Stimulated activated CD8-positive, alpha-beta memory T cell treated with anti-CD3 and anti-CD28 coated beads, Interleukin-4, amount 100 ng/mL, for 4 hours (primary cell): ENCODE measurements around the gene CRACDL.
"Not testable (repeated sequence)": the region's sequence is repeated elsewhere in the genome, so short reads cannot be mapped to it uniquely, and the experiment has no call there.

Source experiments
- DNase-seq, 2 donors: peaks; one replicate each; pipeline ENCODE4 v3.0.0-alpha.2; 2020; ENCODE audit warnings: low read depth in 2 of 2, low spot score in 1 of 2

The CRACDL gene

GRCh38 chr2:98907966-98908905, 27.8 kb downstream of the CRACDL start:
- DNase-seq: no peak

DNA sequence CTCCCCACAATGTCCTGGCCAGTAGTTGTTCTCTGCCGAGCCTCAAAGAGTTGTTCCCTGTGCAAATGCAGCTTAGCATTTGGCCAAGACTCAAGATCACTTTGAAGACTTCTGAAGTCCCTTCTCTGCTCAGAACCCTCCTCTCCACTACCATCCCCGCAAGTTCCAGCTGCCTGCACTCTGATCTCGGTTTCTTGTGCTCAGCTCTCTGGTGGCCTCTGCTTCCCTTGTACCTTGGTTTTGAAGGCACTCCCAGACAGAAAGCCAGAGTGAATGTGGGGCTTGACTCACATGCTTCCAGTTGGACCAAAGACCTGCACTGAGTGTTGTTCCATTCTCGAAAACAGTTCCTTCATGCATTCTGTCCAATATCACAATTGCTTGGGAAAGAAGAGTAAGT, 28.6 kb downstream of the CRACDL start:
- DNase-seq: no peak

GRCh38 chr2:98903767-98904485, 32.1 kb downstream of the CRACDL start:
- DNase-seq: no peak

DNA sequence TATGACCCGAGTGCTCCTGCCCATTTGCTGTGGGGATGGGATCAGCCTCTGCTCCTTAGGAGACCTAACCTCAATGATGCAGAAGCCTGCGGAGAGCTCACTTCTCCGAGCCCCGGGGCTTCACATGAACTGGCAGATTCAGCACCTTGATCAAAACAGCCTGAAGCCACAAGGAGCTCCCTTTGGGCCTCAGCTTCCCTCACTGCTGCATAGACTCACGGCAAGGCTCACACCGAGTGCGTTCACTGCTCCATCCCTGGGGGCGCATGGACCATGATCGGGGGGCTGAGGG, 33.0 kb downstream of the CRACDL start:
- no peak for DNase-seq

GRCh38 chr2:98902209-98903063, 33.6 kb downstream of the CRACDL start:
- DNase-seq: no peak

- no peak for DNase-seq
These were observed 34.3 kb downstream of the CRACDL start for GRCh38 chr2:98901702-98902101.

DNA sequence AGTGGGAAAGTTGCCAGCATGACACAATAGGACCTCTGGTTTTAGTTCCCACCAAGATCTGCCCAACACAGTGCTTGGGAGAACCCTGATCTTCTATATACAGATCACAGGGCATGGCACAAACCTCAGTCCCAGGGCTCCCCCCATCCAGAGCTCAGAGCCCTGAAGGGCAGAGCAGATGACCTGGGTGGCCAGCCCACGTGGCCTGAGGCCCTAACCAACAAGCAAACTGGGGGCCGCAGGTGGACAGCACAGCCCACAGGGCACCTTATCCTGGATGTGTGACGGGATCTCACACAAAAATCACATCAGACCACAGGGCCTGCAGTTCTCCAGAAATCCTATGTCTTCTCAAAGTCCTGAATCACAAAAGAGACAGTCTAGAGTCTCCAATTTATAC, 34.7 kb downstream of the CRACDL start:
- no peak for DNase-seq

DNA sequence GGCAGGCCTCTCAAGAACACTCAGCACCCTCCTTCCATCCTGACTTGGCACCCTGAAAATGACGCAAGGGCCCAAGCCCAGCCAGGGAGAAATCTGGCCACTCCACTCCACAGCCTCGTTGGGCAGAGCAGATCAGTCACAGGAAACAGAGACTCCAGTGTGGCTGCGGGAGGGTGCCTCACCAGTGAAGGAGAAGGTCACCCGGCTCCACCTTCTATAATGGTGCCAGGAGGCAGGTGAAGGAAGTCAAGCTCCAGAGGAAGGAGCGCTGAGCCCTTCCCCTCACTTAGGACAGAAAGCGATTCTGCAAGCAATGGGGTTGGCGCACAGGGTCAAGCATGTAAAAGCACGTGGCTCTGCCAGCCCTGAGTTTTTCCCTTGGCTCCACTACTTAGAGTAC, 35.3 kb downstream of the CRACDL start:
- DNase-seq: no peak

DNA sequence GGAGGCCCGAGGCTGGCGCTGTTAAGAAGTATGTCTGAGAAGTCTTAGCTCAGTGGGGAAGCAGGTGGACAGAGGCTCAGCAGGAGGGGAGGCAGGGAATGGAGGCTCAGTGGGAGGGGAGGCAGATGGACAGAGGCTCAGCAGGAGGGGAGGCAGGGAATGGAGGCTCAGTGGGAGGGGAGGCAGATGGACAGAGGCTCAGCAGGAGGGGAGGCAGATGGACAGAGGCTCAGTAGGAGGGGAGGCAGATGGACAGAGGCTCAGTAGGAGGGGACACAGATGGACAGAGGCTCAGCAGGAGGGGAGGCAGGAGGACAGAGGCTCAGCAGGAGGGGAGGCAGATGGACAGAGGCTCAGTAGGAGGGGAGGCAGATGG, 36.3 kb downstream of the CRACDL start:
- not testable (repeated sequence) for DNase-seq

- DNase-seq: no peak
These were observed 36.9 kb downstream of the CRACDL start for GRCh38 chr2:98899041-98899702.

DNA sequence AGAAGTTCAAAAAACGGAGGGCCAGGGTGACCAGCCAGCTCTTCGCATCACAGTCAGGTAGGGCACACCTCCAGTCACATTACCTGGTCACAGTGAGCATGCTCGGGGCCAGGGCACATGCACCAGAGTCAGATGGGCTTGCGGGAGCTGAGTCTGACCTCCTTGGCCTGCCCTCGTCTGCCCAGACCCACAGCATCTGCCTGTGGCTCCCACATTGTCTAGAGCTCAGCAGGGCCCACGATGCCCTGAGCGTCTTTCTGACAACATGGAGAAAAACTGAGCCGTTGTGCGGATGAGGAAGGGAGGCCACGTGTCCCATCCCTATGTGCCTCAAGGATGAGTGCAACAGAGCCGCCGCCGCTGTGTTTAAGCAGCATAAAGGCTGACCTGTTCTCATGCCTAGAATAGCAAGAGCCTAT, 37.6 kb downstream of the CRACDL start:
- no peak for DNase-seq

DNA sequence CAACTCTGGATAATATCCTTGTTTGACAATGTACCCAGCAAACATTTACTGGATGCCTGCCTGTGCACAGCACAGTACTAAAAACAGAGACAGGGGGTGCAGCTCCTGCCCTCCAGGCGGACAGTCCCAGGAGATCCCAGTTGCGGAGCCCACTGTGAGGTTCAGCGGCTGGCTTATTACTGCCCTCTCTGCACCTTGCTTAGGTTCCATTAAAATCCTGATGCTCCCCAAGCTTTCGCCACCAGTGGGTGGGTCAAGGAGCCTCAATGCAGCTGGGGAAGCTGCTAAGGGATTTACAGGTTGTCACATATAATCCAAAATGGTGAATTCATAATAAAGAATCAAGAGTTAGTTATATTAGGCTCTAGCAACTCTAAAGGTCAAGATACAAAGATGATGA, 38.3 kb downstream of the CRACDL start:
- DNase-seq: no peak

- no peak for DNase-seq
These were observed 39.1 kb downstream of the CRACDL start for GRCh38 chr2:98896944-98897343.

GRCh38 chr2:98896416-98896815, 39.6 kb downstream of the CRACDL start:
- DNase-seq: no peak

DNA sequence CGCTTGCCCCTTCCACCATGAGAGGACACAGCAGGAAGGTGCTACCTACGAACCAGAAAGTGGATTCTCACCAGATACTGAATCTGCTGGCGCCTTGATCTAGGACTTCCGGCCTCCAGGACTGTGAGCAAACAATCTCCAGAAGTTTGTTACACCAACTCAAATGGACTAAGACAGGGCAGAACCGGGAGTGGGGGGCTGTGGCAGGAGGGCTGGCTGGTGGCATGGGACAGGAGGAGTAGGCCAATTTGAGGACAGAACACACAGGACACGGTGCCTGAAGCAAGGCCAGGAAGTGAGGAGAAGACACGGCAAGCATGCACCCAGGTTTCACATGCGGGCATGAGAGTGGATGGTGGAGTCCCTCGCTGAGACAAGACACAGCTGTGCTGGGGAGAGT, 40.1 kb downstream of the CRACDL start:
- no peak for DNase-seq

- DNase-seq: no peak
These were observed 40.8 kb downstream of the CRACDL start for GRCh38 chr2:98895221-98895620.

GRCh38 chr2:98894331-98895000, 41.6 kb downstream of the CRACDL start:
- no peak for DNase-seq

GRCh38 chr2:98893911-98894321, 42.1 kb downstream of the CRACDL start:
- DNase-seq: no peak

GRCh38 chr2:98892871-98893270, 43.2 kb downstream of the CRACDL start:
- DNase-seq: no peak

DNA sequence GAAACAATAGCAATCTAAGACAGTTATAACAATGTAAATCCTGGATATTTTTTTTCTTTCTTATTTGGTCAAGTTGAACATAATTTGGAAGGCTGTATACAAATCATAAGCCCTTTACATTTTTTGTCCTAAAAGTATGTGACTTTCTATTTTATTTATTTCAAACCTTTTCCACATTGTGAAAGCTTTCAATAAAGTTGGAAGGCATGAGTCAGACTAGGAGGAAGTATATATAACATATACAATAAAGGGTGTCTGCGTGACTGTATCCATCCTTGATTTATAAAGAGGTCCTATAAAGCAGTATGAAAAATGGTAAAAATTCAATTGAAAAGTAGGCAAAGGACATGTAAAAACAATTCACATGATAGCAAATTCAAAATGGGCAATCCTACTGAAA, 44.4 kb downstream of the CRACDL start:
- DNase-seq: no peak
